HG02885 (cell line): ENCODE measurements around the gene KCNAB2.
"Not testable (repeated sequence)": the region's sequence is repeated elsewhere in the genome, so short reads cannot be mapped to it uniquely, and the experiment has no call there.

Experiments used
- ATAC-seq: cut with Tn5 transposase; IDR thresholded peaks from one replicate; pipeline ENCODE4 v1.9.1; 2021; ENCODE audit warnings: mild to moderate bottlenecking; ENCODE audit not compliant: unreplicated experiment, poor library complexity

KCNAB2 gene

DNA sequence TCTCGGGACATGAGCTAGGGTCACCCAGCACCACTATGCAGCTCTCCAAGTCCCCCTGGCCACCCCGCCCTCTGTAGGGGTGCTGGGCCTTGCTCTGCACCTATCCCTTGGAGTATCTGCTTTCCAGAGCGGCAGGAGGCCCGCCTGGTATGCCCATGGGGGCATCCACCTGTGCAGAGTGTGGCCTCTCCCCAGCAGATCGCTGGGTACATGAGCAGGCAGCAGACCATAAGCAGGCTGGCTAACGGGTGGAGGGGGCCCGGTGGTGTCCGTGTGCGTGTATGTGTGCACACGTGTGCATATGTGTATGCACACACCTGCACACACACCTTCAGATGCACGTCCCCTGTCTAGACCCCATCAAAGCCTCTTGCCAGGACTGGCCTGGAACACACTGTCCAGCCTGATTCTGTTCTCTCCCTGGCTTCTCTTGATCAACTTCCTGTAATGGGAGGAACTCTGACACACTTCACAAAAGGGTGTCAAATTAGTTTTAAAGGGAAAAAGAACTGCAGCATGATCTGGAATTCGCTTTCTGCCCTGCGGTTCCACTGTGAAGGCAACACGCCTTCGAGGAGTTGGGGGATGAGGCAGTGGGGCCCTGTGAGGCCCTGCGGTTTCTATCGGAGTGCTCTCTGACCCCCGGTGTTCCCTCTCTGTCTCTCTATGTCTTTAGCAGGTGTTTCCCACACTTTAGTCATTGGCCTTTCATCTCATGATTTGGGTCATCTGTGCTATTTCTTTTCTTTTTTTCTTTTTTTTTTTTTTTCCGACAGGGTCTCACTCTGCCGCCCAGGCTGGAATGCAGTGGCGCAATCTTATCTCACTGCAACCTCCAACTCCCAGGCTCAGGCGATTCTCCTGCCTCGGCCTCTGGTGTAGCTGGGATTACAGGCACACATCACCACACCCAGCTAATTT, 36.3 kb upstream of the KCNAB2 start:
- no peak for ATAC-seq

DNA sequence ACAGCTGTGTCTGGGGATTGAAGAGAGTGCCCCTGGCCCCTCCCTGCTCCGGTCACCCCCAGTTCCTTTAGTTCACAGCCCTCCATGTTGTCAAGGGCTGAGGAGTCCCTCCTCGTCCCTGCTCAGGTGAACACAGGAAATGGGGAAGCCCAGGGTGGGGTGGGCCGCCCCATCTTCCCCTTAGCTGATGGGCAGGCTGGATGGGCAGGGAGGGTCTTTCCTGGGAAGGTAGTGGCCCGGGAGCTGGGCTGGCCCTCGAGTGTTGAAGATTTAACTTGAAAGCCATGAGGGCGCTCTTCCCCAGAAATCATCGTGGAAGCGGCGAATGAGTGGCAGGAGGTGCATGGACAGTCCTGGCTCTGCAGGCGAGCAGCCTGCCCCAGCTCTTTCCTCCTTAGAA, 35.1 kb upstream of the KCNAB2 start:
- ATAC-seq = no peak

DNA sequence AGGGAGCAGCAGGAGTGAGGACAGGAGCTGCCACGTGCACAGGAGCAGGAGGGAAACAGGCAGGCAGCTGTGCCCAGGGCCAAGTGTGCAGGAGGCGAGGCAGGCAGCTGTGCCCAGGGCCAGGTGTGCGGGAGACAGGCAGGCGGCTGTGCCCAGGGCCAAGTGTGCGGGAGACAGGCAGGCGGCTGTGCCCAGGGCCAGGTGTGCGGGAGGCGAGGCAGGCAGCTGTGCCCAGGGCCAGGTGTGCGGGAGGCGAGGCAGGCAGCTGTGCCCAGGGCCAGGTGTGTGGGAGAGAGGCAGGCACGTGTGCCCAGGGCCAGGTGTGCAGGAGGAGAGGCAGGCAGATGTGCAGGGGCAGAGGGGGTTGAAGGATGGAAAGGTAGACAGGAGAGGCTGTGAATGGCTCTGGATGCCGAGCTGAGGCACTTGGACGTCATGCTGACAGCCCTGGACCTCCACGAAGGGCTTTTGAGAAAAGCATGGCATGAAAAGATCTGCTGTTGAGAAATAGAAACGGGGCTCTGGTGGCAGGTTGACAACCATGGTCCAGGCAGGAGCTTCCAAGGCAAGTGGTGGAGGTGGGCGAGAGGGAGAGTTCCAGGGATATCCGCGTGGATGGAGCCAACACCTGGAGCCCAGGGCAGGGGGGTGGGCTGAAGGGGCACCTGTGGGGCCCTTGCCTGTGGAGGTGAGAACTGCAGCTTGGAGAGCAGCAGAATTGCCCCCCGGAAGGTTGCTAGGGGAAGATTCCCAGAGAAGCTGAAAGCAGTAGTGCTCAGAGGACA, 34.3 kb upstream of the KCNAB2 start:
- no peak for ATAC-seq

DNA sequence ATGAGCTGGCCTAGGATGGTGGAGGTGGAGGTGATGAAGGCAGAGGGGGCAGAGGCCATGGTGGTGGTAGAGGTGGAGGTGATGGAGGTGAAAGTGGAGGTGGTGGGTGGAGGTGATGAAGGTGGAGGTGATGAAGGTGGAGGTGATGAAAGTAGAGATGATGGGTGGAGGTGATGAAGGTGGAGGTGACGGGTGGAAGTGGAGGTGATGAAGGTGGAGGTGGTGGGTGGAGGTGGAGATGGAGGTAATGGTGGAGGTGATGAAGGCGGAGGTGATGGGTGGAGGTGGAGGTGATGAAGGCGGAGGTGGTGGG, 33.8 kb upstream of the KCNAB2 start:
- ATAC-seq = no peak

DNA sequence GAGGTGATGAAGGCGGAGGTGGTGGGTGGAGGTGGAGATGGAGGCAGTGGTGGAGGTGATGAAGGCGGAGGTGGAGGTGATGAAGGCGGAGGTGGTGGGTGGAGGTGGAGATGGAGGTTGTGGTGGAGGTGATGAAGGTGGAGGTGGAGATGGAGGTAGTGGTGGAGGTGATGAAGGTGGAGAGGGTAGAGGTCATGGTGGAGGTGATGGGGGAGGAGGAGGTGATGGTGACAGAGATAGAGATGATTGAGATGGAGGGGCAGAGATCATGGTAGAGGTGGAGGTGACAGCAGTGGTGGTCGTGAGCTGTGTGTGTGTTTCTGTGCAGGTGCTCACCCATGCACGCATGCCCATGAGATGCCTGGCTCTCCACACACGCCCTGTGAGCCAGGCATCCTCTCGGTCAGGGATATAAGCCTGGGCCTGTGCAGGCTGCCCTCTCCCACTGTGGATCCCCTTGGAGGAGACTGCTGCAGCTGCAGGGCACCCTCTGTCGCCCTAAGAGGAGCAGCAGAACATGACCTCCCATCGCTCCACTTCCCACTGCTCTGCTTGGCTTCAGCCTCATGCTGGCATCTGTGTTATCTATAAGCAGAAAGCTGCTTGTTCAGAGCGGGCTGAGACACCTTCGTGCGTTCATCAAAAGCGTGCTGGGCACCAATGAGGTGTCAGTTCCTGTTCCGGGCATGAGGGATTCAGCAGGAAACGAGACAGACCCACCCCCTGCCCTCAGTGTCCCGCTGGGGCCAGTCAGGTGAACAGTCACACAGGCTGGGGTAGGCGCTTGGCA, 33.0 kb upstream of the KCNAB2 start:
- no peak for ATAC-seq

DNA sequence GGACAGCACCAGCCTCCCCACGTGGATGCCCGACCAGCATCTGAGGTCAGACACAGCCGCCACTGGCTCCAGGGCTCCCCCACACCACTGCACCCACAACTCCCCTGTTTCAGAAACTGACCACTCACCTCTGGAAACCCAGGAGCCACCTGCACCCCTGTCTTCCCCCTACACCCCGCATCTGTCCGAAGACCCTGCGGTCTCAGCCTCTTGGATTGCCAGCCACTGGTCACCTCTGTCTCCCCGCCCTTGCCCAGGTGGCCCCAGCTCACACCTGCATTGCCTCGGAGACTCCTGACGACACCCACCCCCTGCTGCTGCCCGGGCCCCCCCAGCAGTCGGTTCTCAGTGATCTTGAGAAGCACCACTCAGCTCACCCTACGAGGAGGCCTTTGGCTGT, 32.2 kb upstream of the KCNAB2 start:
- no peak for ATAC-seq

DNA sequence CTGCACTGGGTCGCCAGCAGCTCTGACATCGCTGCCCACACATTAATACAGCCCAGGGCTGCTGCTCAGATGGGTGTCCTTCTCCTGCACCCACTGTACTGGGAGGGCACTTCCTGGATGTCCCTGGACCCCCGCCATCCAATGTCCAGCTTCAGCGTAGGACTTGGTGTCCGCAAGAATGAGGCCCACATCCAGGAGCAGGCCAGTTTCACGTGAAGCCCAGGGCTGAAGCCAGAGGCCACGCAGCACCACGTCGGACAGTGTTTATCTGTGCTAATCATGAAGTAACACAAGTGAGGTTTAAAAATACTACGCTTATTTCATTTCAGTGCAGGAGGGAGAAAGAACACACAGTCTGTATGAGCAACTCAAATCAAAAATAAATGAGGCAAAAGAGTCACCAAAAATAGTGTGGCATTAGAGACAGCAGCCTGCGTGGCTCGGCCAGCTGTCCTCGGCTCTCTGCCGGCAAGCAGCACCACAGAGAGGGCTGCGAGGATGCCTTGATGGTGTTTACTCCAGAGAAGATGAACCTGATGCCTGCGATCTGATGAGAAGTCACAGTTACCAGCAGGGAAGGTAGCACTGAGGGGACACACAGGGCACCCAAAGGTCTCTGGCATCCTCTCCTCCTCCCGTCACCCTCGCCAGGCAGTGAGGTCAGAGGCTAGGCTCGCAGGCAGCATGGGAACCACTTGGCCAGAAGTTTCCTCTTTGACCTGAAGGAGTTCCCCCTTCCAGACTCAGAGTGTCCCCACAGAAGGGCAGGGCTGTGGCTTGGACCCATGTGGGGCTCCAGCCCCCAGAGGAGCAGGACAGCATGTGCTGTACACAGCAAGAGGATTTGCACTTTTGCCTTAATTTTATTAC, 31.3 kb upstream of the KCNAB2 start:
- no peak for ATAC-seq

DNA sequence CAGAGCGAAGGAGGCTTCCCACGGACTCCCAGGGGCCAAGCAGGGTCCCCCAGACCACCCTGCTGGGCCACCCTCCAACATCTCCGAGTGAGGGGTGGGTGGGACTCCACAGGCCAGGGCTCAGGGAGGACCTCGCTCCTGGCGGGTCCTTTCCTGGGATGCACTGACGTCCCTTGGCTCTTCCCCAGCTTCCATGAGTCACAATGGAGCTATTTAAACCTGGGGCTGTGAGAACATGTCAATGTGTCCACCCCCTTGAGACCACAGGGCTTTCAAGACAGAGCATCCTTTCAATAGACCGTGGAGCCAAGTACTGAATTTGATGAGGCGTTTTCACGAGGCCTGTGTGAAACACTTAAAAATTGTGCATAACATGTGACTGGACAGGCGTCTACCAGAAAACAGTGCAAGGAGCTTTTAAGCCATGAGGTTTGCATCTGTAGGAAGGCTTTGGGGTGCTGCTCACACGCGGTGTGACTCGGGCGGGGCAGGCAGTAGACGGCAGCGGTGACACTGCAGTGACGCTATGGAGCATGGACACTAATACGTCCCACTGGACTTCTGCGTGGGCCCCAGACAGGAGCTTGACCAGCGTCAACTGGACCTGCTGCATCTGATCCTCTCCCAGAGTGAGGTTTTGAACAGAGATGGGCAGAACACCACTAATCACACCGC, 29.4 kb upstream of the KCNAB2 start:
- ATAC-seq = no peak

DNA sequence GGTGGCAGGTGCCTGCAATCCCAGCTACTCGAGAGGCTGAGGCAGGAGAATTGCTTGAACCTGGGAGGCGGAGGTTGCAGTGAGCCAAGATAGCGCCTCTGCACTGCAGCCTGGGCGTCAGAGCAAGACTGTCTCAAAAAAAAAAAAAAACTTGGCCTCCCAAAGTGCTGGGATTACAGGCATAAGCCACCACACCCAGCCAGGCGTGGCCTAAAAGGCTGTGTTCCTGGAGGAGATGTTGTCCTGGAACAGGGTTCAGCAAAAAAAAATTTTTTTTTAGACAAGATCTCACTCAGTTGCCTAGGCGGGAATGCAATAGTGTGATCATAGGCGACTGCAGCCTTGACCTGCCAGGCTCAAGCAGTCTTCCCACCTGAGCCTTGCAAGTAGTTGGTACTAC, 28.0 kb upstream of the KCNAB2 start:
- ATAC-seq = not testable (repeated sequence)

DNA sequence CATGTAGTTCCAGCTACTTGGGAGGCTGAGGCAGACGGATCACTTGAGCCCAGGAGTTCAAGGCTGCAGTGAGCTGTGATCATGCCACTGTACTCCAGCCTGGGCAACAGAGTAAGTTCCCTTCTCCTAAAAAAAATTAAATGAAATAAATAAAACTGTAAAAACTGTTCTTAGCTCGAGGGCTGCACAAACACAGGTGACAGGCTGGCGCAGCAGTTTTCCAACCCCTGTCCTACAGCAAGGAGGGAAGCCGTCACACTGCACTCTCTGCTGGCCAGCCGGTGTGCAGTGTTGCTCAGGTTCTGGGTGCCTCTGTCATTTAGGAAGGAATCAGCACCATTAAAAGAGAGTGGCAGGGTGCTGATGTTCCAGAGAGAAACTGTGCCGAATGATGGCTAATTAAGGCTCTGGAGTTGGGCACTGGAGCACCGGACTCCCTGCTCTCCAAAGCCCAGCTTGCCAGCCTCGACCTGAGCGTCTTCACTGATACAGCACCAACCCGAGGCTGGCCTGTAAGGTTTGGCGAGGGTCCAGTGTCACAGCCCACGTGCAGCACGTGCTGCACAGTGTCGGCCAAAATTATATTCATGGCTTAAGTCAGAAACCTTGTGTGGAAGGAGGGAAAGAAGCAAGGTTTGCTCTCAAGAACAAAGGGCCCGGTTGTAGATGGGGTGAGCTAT, 26.4 kb upstream of the KCNAB2 start:
- no peak for ATAC-seq

DNA sequence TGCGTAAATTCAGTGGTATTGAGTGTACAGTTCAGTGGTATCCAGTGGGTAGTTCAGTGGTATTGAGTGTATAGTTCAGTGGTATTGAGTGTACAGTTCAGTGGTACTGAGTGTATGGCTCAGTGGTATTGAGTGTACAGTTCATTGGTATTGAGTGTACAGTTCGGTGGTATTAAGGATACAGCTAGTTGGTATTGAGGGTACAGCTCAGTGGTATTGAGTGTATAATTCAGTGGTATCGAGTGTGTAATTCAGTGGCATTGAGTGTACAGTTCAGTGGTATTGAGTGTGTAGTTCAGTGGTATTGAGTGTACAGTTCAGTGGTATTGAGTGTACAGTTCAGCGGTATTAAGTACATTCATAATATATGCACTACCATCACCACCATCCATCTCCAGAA, 23.5 kb upstream of the KCNAB2 start:
- ATAC-seq = no peak

DNA sequence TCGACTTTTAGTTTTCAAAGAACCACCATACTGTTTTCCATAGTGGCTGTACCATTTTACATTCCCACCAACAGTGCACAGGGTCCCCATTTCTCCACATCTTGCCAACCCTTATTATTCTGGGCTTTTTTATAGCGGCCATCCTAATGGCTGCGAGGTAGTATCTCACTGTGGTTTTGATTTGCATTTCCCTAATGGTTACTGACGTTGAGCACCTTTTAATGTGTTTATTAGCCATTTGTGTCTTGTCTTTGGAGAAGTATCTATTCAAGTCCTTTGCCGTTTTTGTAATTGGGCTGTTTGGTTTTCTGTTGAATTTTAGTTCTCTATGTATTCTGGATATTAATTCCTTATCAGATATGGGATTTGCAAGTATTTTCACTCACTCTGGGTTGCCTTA, 22.3 kb upstream of the KCNAB2 start:
- no peak for ATAC-seq

DNA sequence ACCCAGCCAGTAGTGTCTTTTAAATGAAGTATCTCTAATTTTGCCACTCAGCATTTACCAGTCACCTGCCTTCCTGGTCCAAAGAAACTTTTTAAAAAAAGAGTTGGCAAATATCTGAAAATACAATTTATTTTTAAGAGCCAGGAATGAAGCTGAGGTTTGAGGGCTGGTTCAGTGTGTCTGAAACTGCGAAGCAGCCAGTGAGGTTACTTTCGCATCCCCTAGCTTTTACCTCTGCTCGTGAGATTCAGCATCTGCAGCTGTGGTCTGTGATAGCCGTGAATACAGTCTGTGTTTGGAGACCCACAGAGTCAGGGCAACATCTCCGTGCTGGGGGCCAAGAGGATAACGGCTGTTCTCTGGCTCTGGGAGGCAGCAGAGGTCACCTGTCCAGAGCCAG, 21.3 kb upstream of the KCNAB2 start:
- ATAC-seq = no peak

DNA sequence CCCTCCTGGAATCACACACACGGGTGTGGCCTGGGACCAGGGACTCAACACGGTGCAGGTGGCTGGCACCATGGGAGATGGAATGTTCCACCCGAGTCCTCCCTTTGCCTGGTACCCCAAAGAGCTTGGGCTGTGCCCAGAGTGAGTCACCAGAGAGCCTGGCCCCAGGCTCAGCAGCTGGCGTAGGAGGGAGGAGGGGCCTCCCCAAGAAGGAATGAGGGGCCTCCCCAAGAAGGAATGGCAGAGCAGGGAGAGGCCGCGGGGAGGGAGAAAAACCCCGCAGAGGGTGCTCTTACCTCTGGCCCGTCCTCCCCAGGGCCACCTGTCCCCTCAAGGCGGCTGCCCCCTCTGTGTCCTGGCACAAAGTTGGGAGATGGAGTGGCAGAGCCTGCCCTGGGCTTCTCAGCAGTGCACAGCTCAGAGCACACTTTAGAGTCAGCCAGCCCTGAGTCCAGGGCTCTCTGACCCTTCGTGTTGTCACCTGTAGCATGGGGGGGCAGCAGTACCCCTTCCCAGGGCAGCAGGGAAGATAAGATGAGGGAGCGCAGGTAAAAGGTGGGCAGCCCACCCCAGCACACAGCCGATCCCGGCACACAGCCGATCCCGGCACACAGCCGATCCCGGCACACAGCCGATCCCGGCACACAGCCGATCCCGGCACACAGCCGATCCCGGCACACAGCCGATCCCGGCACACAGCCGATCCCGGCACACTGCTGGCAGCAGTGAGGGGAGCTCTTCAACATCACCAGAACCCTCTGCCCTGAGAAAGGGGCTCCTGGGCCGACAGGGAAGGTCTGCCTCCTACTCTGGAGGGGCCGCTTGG, 20.2 kb upstream of the KCNAB2 start:
- ATAC-seq = no peak

DNA sequence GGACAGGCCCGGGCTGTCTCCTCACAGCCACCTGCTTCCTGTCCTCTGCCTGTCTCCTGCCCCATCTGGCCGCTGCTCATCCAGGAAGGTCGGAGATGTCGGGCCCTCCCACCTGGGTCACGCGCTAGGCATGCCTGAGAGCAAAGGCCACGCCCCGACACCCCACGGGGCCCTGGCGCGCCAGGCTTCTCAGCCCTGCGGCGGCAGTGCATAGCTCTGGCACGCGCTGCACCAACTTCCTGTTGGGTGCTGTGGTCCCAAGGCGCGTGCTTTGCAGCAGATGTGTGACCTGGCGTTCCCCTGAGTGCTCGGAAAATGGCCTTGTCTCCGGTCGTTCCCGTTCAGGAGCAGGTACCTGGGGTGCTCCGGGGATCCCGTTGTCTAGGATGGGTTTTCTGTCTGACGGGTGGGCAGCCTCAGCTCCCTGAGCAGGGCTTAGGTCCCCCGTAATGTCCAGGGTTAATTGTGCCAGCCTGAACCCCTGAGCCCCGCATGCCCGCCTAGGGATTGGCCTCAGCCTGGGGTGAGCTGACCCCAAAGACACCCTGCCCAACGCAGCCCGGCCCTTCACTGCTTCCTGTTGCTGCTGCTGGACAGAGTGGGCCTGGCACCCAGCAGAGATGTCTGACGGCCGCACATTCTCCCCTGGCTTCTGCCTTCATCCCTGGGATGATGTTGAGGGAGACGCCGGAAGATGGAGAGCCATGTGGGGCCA, 19.4 kb upstream of the KCNAB2 start:
- ATAC-seq = peak; percentile 82

DNA sequence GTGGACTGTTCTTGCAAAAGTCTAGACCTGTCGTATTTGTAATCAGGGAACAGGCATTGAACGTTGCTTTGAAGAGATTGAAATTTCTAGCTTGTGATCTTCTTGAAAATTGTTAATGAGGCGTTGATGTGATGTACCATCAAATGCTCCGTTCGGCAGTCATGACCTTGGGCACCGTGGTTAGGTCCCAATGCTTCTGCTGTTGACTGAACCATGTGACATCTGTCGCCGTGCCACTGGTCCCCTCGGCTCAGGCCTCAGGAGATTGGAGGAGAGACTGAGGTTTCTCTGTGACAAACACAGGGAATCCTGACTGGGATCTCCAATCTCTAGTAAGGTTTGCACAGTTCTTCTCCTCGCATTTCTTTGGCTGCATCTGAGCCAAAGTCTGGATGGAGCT, 18.1 kb upstream of the KCNAB2 start:
- no peak for ATAC-seq

DNA sequence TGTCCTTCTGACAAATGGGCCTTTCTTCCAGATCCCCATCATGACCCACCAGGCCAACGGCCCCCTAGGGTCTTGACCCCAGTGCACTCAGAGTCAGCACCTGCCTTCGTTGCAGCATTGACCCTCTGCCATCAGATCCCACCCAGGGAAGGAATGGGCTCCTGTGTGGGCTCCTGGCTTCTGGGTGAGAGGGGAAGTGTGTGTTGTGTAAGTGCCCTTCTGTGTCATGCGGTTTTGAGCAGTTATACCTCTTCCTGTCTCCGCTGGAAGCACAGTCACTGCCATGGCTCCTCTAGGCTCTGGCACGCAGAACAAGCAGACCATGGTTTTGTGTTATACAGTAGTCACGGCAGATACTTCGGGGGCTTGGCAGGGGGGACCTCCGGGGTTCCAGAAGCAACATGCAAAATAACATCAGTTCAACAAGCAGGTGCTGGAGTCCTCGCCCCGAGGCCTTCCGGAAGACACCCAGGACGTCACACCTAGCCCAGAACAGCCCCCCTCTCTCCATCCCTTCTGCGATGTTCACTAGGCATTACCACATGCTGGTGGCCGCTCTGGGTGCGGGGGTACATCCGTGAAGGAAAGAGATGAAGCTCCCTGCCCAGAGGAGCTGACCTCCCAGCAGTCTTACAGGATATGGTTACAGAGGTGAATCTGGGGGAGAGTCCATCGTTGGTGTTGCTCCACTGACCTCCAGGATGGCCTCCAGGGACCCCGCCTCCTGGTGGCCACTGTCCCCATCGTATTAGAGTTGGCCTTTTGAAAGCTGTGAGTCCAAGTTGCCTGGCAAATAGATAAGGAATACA, 17.4 kb upstream of the KCNAB2 start:
- ATAC-seq = no peak
